GM23248 (cell line): ENCODE results near the gene TFEC. TPM values are rescaled to one million over a fixed set of nuclear protein-coding genes. Genes with fewer than 3 reads are reported as not detected.

Experiments used
- DNase-seq: peaks from one replicate; pipeline ENCODE4 v3.0.0-alpha.2; 2015
- H2AFZ ChIP-seq: fragments of 200-600 bp; sonication (generic); 2 replicates; pipeline ENCODE4 v1.6.1; 2016; ENCODE audit warnings: antibody characterized with exemption
- H3F3A ChIP-seq: fragments of 200-600 bp; sonication (generic); 2 replicates; pipeline ENCODE4 v1.6.1; 2016; ENCODE audit warnings: mild to moderate bottlenecking, antibody characterized with exemption, mixed run types; ENCODE audit not compliant: insufficient read depth
- H3K27ac ChIP-seq: fragments of 200-600 bp; sonication (generic); 2 replicates; pipeline ENCODE4 v1.5.1; 2016; ENCODE audit warnings: mild to moderate bottlenecking
- H3K27me3 ChIP-seq: fragments of 200-600 bp; sonication (generic); replicated peaks from 2 replicates; pipeline ENCODE4 v1.6.1; 2016; ENCODE audit warnings: mild to moderate bottlenecking; ENCODE audit not compliant: insufficient read depth
- H3K36me3 ChIP-seq: fragments of 200-600 bp; sonication (generic); 2 replicates; pipeline ENCODE4 v1.6.1; 2016; ENCODE audit warnings: low read depth, mild to moderate bottlenecking
- H3K4me1 ChIP-seq: fragments of 200-600 bp; sonication (generic); 2 replicates; pipeline ENCODE4 v1.6.1; 2016; ENCODE audit warnings: mild to moderate bottlenecking; ENCODE audit not compliant: insufficient read depth
- H3K4me2 ChIP-seq: fragments of 200-600 bp; sonication (generic); one replicate; pipeline ENCODE4 v1.6.1; 2016; ENCODE audit warnings: mild to moderate bottlenecking; ENCODE audit not compliant: unreplicated experiment
- H3K4me3 ChIP-seq: fragments of 200-600 bp; sonication (generic); 2 replicates; pipeline ENCODE4 v1.5.1; 2016; ENCODE audit warnings: mild to moderate bottlenecking
- H3K79me2 ChIP-seq: fragments of 200-600 bp; sonication (generic); 2 replicates; pipeline ENCODE4 v1.6.1; 2016; ENCODE audit warnings: mild to moderate bottlenecking; ENCODE audit not compliant: insufficient read depth
- H3K9ac ChIP-seq: fragments of 200-600 bp; sonication (generic); 2 replicates; pipeline ENCODE4 v1.6.1; 2016; ENCODE audit warnings: mild to moderate bottlenecking
- H3K9me2 ChIP-seq: fragments of 200-600 bp; sonication (generic); 2 replicates; pipeline ENCODE4 v1.6.1; 2016; ENCODE audit warnings: mixed run types, mild to moderate bottlenecking, moderate library complexity; ENCODE audit not compliant: insufficient read depth
- H3K9me3 ChIP-seq: fragments of 200-600 bp; sonication (generic); one replicate; pipeline ENCODE4 v1.6.1; 2017; ENCODE audit warnings: low read depth
- H4K20me1 ChIP-seq: fragments of 200-600 bp; sonication (generic); 2 replicates; pipeline ENCODE4 v1.6.0; 2016; ENCODE audit not compliant: insufficient read depth
- EZH2 ChIP-seq: fragments of 200-600 bp; sonication (generic); IDR thresholded peaks from 2 replicates; pipeline ENCODE4 v1.6.1; 2018; ENCODE audit warnings: antibody characterized with exemption, mild to moderate bottlenecking; ENCODE audit not compliant: insufficient read depth, poor library complexity, severe bottlenecking
- EZH2phosphoT487 ChIP-seq: fragments of 200-600 bp; sonication (generic); IDR thresholded peaks from 2 replicates; pipeline ENCODE4 v1.6.1; 2018; ENCODE audit warnings: antibody characterized with exemption, moderate library complexity, mild to moderate bottlenecking, low read depth; ENCODE audit not compliant: insufficient read depth
- WGBS, 2 experiments: methylation state at CpG; one replicate each; pipeline ENCODE4 v1.1.6; 2015 to 2017; ENCODE audit warnings: low lambda C conversion rate in 2 of 2, low coverage in 1 of 2; ENCODE audit errors: missing lambda C conversion rate in 2 of 2; 5-methylcytosine and 5-hydroxymethylcytosine counted together
- in situ Hi-C: fragments of 300-500 bp; cut with MboI; formaldehyde crosslinking; loops from 2 replicates; pipeline ENCODE4 v1.15.0; 2020
- polyA plus RNA-seq: library from polyadenylated mRNA; unstranded; fragments of >200 nt; fragmentation: Nextera tagmentation; extraction: Ambion mirVana; gene quantifications from 2 replicates; pipeline ENCODE4 v1.2.1, GENCODE V29; 2016
- total RNA-seq: library from RNA; depleted of rRNA; stranded (reverse); fragments of >200 nt; shearing (Covaris generic); gene quantifications from 2 replicates; pipeline ENCODE4 v1.2.3, GENCODE V29; 2014; rRNA removed

The TFEC gene
- total and polyA plus RNA-seq, 2 experiments from 2014 or later, result not detected

GRCh38 chr7:115885550-115885949 lies 145.0 kb downstream of the TFEC start:
- in situ Hi-C loops, result no loop called here
- TF ChIP-seq EZH2 (no peak), EZH2phosphoT487 (no peak)
- no peaks in the 10 kb centered on the region for H3K4me1 ChIP-seq
- H3K27ac ChIP-seq, result no peak overlapping the region
- no peaks in the 10 kb centered on the region; the same call in 1 of the 2 replicates for H3K27me3 ChIP-seq
- DNase-seq, result no peak
- no peak overlapping the region for H3K4me3 ChIP-seq
- H3K9ac ChIP-seq, result no peak overlapping the region
- no peak overlapping the region for H3K4me2 ChIP-seq
- H3K36me3 ChIP-seq, result no peaks in the 10 kb centered on the region
- no peaks in the 10 kb centered on the region for H3F3A ChIP-seq
- WGBS, 2 experiments, result 29% methylated on average over 2 of the region's 2 CpGs
- no peaks in the 10 kb centered on the region for H3K9me2 ChIP-seq
- H2AFZ ChIP-seq, result no peak overlapping the region
- H3K9me3 ChIP-seq, result no peaks in the 10 kb centered on the region
- H3K79me2 ChIP-seq, result no peaks in the 10 kb centered on the region
- H4K20me1 ChIP-seq, result no peaks in the 10 kb centered on the region

Other genes with a start within 250 kb of the TFEC start
- gene TES, start 179.8 kb upstream of the TFEC start, total RNA-seq, result 32.6 and 41.5 TPM in 2 replicates
- 32.5 and 32.9 TPM in 2 replicates for gene TES, start 179.8 kb upstream of the TFEC start, polyA plus RNA-seq